GM18502 (cell line): ENCODE measurements around the gene IFT20.
"Not testable (repeated sequence)": the region's sequence is repeated elsewhere in the genome, so short reads cannot be mapped to it uniquely, and the experiment has no call there.

Source experiments
- ATAC-seq: cut with Tn5 transposase; IDR thresholded peaks from one replicate; pipeline ENCODE4 v1.9.1; 2021; ENCODE audit warnings: mild to moderate bottlenecking; ENCODE audit not compliant: unreplicated experiment, poor library complexity

IFT20 gene

DNA sequence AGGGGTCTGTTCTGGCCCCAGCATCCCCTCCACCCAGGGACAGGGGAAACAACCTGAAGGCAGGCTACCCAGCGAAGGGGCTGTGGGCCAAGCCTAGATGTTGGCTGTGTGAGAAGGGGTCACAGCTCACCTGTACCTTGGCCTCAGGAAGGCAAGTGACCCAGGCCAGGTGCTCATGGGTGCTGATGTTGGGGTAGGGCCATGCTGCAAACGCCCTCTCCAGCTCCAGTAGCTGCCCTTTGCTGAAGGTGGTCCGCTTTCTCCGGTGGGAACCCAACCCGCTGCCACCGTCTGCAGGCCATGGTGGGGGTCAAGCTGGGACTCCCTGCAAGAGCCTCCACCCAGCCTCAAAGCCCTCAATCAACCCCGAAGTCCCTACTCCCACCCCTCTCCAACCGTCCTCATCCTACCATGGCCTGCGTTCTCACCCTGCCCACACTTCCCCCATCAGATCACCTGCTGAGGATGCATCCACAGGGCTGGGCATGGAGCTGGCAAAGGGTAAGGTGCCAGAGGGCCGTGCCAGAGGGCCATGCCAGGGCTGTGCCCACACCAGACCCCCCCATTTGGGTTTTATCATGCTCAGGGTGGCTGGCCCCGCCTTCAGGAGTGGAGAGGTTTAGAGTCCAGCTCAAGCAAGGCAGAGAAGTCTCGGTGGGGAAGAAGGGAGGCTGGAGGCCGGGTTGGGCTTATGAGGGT lies 29.5 kb upstream of the IFT20 start, which contains the start of gene SEBOX:
SEBOX (minus strand) TSS at position 535 of the 699 bp plus-strand sequence; CDS start at position 487, 48 bp downstream.
- ATAC-seq: no peak

DNA sequence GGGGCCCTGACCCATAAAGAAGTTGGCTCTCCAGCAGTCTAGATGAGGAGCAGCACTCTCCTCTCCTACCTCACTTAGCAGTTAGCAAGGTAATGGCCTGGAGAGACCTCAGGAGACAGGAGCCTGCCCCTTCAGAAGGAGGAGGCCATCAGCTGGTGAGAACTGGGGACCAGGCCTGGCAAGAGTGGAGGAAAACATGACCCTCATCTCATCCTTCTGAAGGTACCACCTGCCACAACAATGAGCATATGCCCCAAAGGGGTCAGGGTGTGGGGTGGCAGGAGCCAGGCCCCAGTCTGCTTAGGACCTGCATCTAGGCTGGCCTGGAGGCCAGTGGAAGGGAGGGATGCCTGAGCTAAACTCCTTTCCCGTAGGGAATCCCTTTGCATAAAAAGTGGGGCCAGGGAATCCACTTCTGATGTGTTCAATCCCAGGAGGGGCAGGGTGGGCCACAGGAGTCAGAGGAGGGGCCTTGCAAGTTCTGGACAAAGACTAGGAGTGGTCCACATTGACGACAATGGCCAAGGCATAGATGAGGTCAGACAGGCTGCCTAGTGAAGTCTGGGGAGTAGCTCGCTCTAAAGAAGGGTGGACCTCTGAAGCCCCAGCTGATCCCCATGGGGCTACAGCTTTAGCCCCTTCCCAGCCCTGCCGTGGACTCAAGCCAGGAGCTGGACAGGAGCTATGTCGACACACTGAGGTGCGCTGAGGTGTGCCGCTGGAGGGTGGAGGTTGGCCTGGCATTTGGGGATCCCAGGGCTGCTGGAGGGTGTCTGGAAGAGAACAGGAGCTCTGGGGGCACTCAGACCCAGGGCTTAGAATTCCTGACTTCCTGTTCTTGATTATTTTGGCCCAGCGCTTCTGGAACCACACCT lies 28.7 kb upstream of the IFT20 start:
- no peak for ATAC-seq

DNA sequence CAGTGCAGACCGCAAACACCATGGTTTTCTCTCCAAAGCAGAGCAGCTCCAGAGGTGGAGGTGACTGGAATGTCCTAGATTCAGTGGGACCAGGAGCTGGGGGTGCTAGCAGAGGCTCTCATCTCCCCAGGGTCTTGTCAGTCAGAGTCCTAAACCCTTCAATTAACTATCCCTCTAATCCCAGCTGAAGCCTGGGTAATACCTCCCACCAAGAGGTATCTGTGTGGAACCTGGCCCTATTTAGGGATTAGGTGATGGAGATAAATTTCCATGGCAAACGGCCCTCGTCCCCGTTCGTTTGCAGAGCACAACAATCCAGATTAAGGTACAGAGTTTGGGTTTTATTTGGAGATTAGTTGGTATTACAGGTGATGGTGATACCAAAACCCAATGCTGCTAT lies 27.9 kb upstream of the IFT20 start:
- no peak for ATAC-seq

DNA sequence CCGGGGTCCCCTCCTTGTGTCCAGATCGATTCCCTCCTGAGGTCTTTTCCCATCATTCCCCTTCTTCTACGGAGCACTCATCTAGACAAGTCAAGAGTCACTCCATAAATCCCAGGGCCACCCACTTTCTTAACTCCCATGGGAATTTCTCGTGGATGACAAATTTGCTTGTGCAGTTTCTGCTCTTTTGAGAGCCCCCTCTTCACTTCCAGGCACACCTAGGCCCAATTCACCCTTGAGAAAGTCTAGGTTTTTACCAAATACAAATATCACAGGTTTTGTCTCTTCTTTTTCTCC lies 22.6 kb upstream of the IFT20 start:
- ATAC-seq: no peak

DNA sequence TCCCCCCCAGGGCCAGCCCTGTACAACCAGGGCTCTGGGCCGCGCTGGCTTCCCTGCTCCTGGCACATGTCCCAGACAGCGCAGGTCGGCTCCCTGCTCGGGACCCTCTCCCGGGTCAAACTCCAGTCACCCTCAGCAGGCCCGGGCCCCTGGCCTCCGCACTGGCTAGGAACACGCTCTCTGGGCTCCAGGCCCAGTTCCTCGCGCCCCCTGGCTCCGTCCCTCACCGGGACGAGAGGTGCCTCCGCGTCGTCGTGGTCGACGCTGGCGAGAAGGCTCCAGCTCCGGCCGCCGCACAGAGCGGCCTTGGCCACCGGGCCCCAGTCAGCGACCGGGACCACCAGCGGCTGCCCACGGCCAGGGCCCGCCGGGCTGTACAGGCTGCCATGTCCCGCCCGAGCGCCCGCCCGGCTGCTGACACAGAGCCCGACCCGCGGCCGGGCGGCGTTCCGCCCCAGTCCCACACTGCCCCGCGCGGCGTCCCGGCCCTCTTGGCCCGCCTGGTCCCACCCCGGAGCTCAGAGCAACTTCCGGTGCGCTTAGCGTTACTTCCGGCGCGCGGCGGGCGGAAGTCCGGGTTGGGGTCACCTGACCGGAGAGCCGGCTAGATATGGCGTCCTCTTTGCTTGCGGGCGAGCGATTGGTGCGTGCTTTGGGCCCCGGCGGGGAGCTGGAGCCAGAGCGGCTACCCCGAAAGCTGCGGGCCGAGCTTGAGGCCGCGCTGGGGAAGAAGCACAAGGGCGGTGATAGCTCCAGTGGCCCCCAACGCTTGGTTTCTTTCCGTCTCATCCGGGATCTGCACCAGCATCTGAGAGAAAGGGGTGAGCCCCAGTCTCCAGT lies 22.0 kb upstream of the IFT20 start, which contains the start of gene POLDIP2:
POLDIP2 (minus strand) TSS at position 467 of the 840 bp plus-strand sequence; CDS start at position 388, 79 bp downstream.
- peak; percentile 94 for ATAC-seq

DNA sequence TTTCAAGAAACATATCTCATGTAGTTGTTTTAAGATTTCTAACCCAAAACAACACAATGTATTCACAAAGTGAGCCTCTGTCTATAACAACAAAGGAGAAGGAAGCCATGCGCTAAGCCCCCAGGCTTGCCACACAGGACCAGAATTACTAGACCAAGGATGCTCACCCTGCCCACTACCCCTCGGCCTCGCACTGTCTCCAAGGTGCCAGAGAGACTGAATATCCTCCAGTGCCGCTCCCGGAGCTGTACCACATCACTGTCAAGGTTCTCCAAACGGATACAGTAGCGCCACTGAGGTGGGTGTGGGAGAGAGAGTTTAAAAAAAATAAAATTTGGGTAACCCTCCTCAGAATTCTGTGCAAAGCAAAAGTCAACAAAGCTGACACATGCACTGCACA lies 15.0 kb upstream of the IFT20 start:
- no peak for ATAC-seq

DNA sequence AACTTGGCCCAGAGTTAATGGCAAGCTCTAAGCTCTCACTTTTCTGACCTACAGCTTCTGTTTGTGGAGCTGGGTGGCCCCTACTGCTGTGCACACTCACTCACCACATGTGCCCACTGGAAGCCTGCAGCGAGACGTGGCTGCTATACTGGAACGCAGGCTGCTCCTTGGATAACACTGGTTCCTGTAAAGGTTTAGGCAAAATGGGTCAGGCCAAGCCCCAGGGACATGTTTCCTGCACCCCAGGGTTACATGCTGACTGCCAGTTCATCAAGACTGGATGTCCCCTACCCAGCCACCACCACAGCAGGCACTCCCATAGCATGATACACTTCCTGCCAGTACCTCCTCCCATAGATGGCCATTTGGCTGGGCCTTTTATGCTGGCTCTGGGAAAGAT lies 13.7 kb upstream of the IFT20 start:
- no peak for ATAC-seq

DNA sequence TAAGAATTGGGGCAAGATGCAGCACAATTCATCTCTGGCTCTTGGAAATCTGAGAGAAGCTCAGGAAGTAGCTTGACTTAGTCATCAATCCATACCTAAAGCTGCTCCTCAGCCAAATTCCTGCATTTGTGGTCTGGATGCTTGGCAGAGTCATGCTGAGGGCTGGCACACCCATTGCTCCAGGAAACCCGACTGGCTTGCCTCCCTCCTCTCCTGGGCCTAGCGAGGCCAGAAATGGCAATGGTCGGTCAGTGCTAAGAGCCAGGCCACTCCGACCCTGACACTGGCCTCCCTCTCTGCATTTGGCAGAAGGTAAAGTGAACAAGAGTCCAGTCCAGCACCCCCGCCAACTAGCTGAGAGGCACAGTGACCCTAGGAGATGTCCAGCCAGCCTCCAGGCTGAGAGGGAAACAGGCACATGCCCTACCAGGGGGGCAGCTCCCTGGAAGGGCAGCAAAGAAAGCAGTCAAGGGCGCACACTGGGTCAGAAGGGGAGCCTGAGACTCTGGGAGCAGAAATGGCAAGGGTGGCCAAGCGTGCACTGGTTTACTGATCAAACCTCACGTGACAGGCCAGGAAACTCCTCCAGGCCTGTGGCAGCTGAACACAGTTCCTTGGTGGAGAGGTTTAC lies 12.1 kb upstream of the IFT20 start:
- ATAC-seq: no peak

DNA sequence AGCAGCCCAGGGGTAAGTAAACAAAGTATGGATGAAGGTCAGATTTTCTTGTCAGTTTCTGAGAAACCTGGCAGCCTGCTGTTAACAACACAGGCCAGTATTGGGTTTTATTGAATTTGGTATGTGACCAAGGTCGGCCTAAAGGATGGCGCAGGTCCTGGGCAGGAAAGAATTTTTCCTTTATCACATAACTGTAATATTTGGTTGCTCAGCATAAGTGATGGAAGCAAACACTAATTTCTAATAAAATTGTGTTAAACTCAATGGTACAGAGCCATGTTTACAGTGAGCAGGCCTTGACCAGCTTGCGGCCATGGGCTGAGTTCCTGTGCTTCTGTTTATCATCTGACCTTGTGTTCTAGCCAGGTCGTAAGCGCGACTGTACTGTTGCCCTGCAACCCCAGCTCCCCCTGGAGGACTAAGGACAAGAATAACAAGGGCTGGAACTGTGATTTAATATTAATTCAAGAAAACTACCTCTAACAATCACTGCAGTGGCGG lies 11.5 kb upstream of the IFT20 start:
- no peak for ATAC-seq

DNA sequence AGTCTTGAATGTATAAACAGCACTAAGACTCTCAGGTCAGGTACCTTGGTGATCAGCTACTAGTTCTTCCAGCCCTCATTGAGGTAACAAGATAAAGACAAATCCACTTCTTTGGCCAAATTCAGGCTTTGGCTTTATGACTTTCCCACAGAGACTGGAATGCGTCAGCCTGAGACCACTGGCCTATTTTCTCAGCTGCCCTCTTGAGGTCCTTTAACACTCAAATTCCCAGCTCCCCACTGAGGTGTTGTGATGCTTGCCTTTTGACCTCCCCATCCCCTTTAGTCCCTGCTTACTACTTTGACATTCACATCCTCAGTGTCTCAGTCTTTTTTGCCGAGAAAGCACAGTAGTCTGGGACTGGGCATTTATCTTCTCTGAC lies 10.9 kb upstream of the IFT20 start:
- ATAC-seq: no peak

DNA sequence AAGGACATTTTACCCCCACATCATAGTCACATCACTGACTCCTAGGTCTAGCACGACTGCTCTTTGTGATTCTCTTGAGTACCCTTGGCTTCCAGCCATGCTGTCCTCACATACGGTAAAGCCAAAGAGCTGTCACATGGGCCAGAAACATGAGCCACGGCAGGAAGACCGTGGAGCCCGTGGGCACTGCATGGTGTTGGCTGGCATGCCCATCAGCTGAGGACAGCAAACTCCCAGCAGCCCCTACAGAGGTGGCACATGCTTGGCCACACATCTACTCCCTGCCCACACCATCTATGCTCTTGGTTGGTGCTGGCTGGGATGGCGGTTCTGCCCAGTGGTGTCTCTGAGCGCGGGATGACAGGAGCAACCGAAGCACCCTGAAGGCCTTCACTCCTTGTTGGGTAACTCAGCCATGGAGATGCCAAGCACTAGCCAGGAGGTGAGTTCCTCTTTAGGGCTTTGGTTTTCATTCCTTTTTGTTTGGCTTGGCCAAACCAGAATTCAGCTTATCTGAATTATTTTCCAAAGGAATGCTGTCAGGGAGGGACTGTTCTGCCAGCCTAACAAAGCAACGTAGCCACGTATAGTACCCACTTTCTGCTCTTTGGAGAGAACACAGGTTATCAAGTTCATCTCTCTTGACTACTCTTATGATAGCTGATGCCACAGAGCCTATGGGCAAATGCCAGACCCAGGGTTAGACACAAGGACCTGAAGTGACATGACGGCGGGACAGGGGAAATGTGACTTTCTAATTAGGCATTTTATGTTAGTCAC lies 10.3 kb upstream of the IFT20 start:
- no peak for ATAC-seq

DNA sequence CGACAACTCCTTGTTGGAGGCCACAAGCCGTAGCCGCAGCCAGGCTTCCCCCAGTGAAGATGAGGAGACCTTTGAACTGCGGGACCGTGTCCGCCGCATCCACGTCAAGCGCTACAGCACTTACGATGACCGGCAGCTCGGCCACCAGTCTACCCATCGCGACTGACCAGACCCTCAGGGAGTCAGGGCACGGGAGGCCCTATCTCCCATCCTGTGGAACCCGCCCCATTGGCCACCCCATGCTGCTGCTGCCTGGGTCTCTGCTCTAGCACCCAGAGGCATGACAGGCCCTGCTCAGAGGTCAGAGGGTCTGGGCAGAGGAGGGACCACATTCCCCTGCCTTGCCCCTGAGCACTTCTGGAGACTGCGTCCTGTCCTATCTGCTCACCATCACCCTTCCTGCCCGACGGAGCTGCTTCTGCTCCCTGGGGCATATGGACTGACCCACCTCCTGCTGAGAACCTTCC lies 9.2 kb upstream of the IFT20 start:
- no peak for ATAC-seq

DNA sequence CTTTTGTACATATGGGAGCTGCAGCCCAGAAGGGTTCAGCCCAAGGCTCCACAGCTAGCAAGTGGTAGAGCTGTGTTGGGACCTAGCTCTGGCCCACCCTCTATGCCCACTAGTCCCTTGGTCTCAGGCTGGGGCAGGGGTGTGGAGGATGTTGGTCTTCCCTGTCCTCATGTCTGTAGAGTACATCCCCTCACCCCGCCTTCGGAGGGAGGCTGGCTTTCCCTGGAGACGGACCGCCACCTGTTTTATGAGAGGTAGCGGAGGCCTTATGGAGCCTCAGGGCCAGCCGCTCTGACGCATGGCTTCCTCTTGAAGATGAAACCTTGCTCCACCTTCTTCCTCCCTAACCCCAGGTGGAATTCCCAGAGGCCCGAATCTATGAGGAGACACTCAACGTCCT lies 8.7 kb upstream of the IFT20 start:
- no peak for ATAC-seq

DNA sequence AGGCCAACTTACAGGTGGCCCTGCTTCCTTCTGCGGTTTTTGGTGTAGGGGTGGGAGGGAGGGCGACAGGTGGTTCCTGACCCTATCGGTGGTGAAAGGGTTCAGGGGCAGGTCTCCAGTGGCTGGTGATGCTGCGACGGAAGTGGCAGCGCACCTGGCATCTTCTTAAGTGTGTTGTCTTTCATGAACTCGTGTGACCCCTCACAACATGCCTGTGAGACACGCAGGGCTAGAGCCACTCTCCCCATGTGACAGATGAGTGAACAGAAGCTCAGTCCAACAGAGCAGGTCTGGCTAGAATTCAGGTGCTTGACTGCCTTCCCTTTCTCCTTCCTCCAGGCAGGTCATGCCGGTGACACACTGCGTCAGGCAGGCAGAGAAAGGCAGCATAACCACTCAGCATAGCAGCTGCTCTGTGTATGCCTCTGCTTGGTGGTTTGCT lies 8.2 kb upstream of the IFT20 start:
- no peak for ATAC-seq

DNA sequence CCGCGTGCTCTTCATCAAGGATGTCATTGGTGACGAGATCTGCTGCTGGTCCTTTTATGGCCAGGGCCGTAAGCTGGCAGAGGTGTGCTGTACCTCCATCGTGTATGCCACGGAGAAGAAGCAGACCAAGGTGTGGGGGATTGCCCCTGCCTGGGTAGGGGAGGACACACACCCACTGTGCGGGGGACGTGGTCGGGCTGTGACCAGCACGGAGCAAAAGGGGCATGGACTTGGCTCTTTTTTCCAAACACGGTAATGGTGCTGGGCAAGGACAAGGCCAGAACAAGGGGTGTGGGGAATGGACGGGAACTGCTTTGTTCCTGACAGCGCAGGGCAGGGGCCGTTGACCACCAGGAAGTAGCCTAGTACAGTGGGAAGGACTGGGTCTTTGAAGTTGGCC lies 7.0 kb upstream of the IFT20 start:
- ATAC-seq: no peak

DNA sequence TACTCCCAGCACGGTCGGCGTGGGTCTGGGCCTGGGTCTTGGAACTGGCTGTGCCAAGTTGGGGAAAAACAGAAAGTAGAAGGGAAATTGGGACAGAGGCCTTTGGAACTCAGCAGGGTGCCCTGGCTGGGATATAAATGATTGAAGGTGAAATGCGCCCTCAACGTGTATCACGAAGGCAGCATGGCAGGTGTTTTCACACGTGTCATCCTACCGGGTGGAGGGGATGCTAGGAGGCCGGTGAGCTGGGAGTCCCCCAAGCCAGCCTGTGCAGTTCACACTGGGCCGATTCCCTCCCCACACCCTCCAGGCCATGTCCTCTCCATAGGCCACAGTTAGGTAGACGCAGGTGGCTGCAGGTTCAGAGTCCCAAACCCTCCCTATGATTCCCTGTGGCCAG lies 6.2 kb upstream of the IFT20 start:
- no peak for ATAC-seq

DNA sequence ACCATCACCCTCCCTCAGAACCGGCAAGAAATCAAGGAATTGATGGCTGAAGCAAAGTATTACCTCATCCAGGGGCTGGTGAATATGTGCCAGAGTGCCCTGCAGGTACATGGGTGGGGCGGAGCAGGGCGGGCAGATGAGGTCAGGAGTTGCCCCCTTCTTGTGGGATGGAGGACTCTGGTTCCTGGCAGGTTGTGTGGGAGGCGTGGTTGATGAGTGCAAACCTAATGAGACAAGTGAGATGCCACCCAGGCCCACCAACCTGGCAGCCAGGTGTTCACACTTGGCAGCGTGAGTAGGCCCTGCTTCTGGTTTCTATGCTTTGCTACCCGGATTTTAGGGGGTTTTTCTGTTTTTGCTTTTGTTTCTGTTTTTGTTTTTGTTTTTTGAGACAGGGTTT lies 5.1 kb upstream of the IFT20 start:
- no peak for ATAC-seq

DNA sequence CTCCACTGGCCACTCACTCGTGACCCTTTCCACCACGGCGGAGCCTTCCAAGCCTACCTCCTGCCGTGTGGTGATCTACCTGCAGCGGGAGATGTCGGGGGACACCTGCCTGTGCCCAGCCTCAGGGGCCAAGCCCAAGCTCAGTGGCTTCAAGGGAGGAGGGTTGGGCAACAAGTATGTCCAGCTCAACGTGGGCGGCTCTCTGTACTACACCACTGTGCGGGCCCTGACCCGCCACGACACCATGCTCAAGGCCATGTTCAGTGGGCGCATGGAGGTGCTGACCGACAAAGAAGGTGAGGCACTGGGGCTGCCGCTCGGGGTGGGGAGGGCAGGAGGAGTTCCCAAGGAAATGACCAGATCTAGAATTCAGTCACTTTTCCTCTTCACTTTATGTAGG lies 4.2 kb upstream of the IFT20 start:
- no peak for ATAC-seq

DNA sequence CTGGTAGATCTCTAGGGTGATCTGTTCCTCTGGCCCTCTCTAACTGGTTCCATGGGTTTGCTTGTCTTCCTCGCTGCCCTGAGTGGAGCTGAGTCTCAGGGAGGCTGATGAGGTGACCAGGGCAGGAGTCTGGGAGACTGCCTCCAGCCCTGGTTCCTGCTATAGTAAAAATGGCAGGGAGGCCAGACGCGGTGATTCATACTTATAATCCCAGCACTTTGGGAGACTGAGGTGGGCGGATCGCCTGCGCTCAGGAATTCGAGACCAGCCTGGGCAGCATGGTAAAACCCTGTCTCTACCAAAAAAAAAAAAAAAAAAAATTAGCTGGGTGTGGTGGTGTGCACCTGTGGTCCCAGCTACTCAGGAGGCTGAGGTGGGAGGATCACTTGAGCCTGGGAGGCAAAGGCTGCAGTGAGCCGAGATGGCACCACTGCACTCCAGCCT lies 3.5 kb upstream of the IFT20 start:
- ATAC-seq: not testable (repeated sequence)
